ENCODE data around the gene GPR162.

GRCh38 chr12:6846316-6846869 is 24.8 kb downstream of the GPR162 start:
- TF ChIP-seq POLR2A (IDR thresholded peaks at IDR 0.05) = no peak
- TF ChIP-seq, protein P1, sequence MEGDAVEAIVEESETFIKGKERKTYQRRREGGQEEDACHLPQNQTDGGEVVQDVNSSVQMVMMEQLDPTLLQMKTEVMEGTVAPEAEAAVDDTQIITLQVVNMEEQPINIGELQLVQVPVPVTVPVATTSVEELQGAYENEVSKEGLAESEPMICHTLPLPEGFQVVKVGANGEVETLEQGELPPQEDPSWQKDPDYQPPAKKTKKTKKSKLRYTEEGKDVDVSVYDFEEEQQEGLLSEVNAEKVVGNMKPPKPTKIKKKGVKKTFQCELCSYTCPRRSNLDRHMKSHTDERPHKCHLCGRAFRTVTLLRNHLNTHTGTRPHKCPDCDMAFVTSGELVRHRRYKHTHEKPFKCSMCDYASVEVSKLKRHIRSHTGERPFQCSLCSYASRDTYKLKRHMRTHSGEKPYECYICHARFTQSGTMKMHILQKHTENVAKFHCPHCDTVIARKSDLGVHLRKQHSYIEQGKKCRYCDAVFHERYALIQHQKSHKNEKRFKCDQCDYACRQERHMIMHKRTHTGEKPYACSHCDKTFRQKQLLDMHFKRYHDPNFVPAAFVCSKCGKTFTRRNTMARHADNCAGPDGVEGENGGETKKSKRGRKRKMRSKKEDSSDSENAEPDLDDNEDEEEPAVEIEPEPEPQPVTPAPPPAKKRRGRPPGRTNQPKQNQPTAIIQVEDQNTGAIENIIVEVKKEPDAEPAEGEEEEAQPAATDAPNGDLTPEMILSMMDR (IDR thresholded peaks at IDR 0.05) = no peak
